Smooth muscle cell (in vitro differentiated cells): ENCODE data around the gene SCN10A. TPM values are rescaled to one million over a fixed set of nuclear protein-coding genes. Genes with fewer than 3 reads are reported as not detected.

Experiments used
- DNase-seq: peaks from one replicate; lab custom pipeline; 2025; ENCODE audit not compliant: unreplicated experiment; lab: John Stamatoyannopoulos, UW
- H2AFZ ChIP-seq: fragments of 200-600 bp; sonication (generic); 2 replicates; pipeline ENCODE4 v1.6.0; 2016; ENCODE audit warnings: antibody characterized with exemption, low read depth, mild to moderate bottlenecking
- H3F3A ChIP-seq: fragments of 200-600 bp; sonication (generic); 2 replicates; pipeline ENCODE4 v1.6.0; 2017; ENCODE audit warnings: antibody characterized with exemption, low read depth
- H3K27ac ChIP-seq: fragments of 200-600 bp; sonication (generic); 2 replicates; pipeline ENCODE4 v1.5.1; 2016; ENCODE audit warnings: low read depth, mild to moderate bottlenecking
- H3K27me3 ChIP-seq: fragments of 200-600 bp; sonication (generic); 2 replicates; pipeline ENCODE4 v1.6.1; 2016; ENCODE audit warnings: low read depth, mild to moderate bottlenecking
- H3K36me3 ChIP-seq: fragments of 200-600 bp; sonication (generic); 2 replicates; pipeline ENCODE4 v1.5.1; 2016; ENCODE audit warnings: low read depth
- H3K4me1 ChIP-seq: fragments of 200-600 bp; sonication (generic); 2 replicates; pipeline ENCODE4 v1.5.1; 2016; ENCODE audit warnings: low read depth
- H3K4me2 ChIP-seq: fragments of 200-600 bp; sonication (generic); 2 replicates; pipeline ENCODE4 v1.6.0; 2016; ENCODE audit warnings: mild to moderate bottlenecking
- H3K4me3 ChIP-seq: fragments of 200-600 bp; sonication (generic); 2 replicates; pipeline ENCODE4 v1.5.1; 2016; ENCODE audit warnings: mild to moderate bottlenecking
- H3K79me2 ChIP-seq: fragments of 200-600 bp; sonication (generic); 2 replicates; pipeline ENCODE4 v1.6.0; 2016; ENCODE audit warnings: low read depth, mild to moderate bottlenecking
- H3K9ac ChIP-seq: fragments of 200-600 bp; sonication (generic); 2 replicates; pipeline ENCODE4 v1.6.0; 2016; ENCODE audit warnings: low read depth
- H3K9me3 ChIP-seq: fragments of 200-600 bp; sonication (generic); replicated peaks from 2 replicates; pipeline ENCODE4 v1.5.1; 2016; ENCODE audit warnings: low read depth
- H4K20me1 ChIP-seq: fragments of 200-600 bp; sonication (generic); 2 replicates; pipeline ENCODE4 v1.6.0; 2016; ENCODE audit warnings: low read depth
- WGBS: methylation state at CpG from one replicate; pipeline ENCODE4 v1.1.7; 2016; ENCODE audit warnings: low lambda C conversion rate; 5-methylcytosine and 5-hydroxymethylcytosine counted together
- polyA plus RNA-seq: library from polyadenylated mRNA; unstranded; fragments of >200 nt; fragmentation: Nextera tagmentation; extraction: Ambion mirVana; gene quantifications from 2 replicates; pipeline ENCODE4 v1.2.1, GENCODE V29; 2016
- total RNA-seq: library from RNA; depleted of rRNA; stranded (reverse); fragments of >200 nt; gene quantifications from 2 replicates; pipeline ENCODE4 v1.2.3, GENCODE V29; 2014
- TF ChIP-seq, protein P1 (sequence below): fragments of 200-600 bp; sonication (generic); IDR thresholded peaks from 2 replicates; pipeline ENCODE4 v1.5.1; 2017; ENCODE audit warnings: borderline replicate concordance, mild to moderate bottlenecking, antibody characterized with exemption; ENCODE audit not compliant: insufficient read depth, poor library complexity, severe bottlenecking

The SCN10A gene
- total and polyA plus RNA-seq, 2 experiments from 2014 or later = not detected

DNA sequence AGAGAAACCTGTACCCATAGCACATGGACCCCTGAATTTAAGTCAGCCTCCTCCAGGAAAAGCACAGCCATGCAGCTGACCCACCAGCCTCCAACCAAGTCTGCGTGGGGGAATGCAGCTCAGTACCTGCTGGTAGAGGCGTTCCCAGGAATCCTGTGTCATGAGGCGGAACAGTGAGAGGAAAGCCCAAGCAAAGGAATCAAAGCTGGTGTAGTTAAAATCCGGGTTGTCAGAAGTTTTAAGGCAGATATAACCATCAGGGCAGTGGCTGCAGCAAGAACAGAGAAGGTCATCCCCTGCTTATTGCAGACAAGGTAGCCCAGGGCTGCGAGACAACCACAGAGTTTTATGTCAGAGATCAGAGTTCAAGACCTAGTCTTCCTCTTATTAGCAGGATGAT lies 59.1 kb downstream of the SCN10A start:
- 75% methylated on average over 5 of the region's 5 CpGs for WGBS
- Histone ChIP-seq H3K9me3 (no peaks in the 10 kb centered on the region), H3K27ac (no peak overlapping the region), H3K9ac (no peak overlapping the region), H3F3A (no peaks in the 10 kb centered on the region), H3K27me3 (no peaks in the 10 kb centered on the region), H3K4me1 (no peaks in the 10 kb centered on the region), H2AFZ (no peak overlapping the region), H4K20me1 (no peaks in the 10 kb centered on the region), H3K36me3 (no peaks in the 10 kb centered on the region), H3K79me2 (no peaks in the 10 kb centered on the region), H3K4me3 (no peak overlapping the region), H3K4me2 (no peak overlapping the region)
- TF ChIP-seq, protein P1, sequence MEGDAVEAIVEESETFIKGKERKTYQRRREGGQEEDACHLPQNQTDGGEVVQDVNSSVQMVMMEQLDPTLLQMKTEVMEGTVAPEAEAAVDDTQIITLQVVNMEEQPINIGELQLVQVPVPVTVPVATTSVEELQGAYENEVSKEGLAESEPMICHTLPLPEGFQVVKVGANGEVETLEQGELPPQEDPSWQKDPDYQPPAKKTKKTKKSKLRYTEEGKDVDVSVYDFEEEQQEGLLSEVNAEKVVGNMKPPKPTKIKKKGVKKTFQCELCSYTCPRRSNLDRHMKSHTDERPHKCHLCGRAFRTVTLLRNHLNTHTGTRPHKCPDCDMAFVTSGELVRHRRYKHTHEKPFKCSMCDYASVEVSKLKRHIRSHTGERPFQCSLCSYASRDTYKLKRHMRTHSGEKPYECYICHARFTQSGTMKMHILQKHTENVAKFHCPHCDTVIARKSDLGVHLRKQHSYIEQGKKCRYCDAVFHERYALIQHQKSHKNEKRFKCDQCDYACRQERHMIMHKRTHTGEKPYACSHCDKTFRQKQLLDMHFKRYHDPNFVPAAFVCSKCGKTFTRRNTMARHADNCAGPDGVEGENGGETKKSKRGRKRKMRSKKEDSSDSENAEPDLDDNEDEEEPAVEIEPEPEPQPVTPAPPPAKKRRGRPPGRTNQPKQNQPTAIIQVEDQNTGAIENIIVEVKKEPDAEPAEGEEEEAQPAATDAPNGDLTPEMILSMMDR = no peak
- DNase-seq = no peak

DNA sequence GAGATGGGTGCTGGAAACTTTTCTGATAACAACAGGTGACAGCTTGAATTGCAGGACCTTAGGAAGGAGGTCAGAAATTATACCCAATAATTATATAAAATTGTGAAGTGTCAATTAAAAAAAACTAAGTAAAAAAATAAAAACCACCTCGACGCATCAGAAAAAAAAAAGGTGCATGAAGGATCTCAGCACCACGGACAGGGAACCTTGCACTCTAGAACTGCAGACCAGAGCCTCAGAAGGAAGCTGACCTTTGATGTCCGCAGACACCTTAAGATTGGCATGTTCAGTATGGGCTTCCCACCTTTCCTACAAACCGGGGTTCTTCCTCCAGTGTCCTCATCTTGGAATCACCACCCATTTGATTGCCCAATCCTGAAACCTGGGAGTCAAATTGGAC lies 60.9 kb downstream of the SCN10A start:
- Histone ChIP-seq H3K36me3 (no peaks in the 10 kb centered on the region), H3K4me3 (no peak overlapping the region), H3K27me3 (no peaks in the 10 kb centered on the region), H3K4me1 (no peaks in the 10 kb centered on the region), H3K79me2 (no peaks in the 10 kb centered on the region), H3F3A (no peaks in the 10 kb centered on the region), H3K9ac (no peak overlapping the region), H4K20me1 (no peaks in the 10 kb centered on the region), H3K9me3 (no peaks in the 10 kb centered on the region), H3K27ac (no peak overlapping the region), H2AFZ (no peak overlapping the region), H3K4me2 (no peak overlapping the region)
- TF ChIP-seq, protein P1 = no peak
- DNase-seq = no peak
- 62% methylated on average over 5 of the region's 5 CpGs for WGBS

DNA sequence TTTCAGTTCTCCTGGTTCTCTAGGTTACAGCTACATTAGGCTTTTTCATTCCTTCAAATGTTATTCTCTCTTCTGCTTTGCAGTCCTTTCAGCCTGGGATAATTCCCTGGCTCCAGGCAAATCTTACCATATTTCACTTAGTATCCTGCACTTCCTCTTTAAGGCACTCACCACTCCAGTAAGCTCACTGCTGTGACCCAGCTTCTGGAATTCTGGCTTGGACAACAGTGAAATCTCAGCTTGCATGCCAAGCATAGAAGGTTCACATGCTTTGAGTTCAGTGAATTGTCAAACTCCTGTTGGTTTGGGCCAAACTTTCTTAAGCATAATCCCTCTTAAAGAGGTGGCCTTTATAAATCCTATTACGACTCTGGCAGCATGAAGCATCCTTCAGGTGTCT lies 69.4 kb downstream of the SCN10A start:
- Histone ChIP-seq H3K27ac (no peak overlapping the region), H3K4me3 (no peak overlapping the region), H3K4me2 (no peak overlapping the region), H3K79me2 (no peaks in the 10 kb centered on the region), H4K20me1 (no peaks in the 10 kb centered on the region), H2AFZ (no peak overlapping the region), H3K4me1 (no peaks in the 10 kb centered on the region), H3F3A (no peaks in the 10 kb centered on the region), H3K27me3 (no peaks in the 10 kb centered on the region), H3K9me3 (no peaks in the 10 kb centered on the region), H3K9ac (no peak overlapping the region), H3K36me3 (no peaks in the 10 kb centered on the region)
- WGBS = 92% methylated on average over 1 of the region's 1 CpG
- DNase-seq = no peak
- TF ChIP-seq, protein P1 = no peak

DNA sequence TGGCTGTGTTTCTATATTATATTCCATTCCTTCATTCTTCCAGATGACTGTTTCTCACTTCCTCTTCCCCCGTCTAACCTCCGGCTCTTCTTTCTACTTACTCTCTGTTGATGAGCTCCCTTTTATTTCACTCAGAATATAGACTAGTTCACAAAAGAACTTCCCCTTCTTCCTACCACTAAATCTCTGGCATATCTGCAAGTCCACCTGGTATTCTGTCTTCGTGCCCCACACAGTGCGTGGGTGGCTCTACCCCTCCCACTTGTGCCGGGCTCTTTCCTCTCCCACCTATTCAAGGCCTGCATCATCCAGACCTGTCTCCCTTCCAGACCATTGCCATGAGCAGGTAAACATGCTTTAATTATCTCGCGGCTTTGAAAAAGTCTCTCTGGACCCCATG lies 73.0 kb downstream of the SCN10A start:
- Histone ChIP-seq H3K4me3 (no peak overlapping the region), H3K4me1 (no peaks in the 10 kb centered on the region), H3K9ac (no peak overlapping the region), H3K27me3 (no peaks in the 10 kb centered on the region), H3K79me2 (no peaks in the 10 kb centered on the region), H3K4me2 (no peak overlapping the region), H3K27ac (no peak overlapping the region), H3K36me3 (no peaks in the 10 kb centered on the region), H2AFZ (no peak overlapping the region), H3F3A (no peaks in the 10 kb centered on the region), H4K20me1 (no peaks in the 10 kb centered on the region), H3K9me3 (no peaks in the 10 kb centered on the region)
- TF ChIP-seq, protein P1 = no peak
- 87% methylated on average over 7 of the region's 7 CpGs for WGBS
- DNase-seq = no peak
